Measurements from ENCODE around the gene CACNA1F. TPM values are rescaled to one million over a fixed set of nuclear protein-coding genes. Genes with fewer than 3 reads are reported as not detected.
A peak's percentile ranks its signal among the peaks of the same experiment; 100 is the strongest.

CACNA1F gene
- total RNA-seq, 2 experiments from 2014 or later, result 1.1 to 1.2 TPM

DNA sequence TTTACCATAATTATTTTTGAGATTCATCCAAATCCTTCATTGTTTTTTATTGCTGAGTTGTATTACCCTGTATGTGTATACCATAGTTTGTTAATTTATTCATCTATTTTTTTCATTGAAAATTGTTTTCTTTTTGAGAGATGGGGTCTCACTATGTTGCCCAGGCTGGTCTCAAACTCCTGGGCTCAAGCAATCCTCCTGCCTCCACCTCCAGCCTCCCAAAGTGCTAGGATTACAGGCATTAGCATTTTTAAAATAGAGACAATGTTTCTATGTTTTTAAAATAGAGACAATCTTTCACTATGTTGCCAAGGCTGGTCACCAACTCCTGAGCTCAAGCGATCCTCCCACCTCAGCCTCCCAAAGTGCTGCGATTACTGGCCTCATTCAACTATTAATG lies 72.2 kb downstream of the CACNA1F start:
- peaks cover 16% of the 10 kb centered on the region for H3K4me1 Mint-ChIP-seq (ENCODE audit: low read depth)
- H3K36me3 Mint-ChIP-seq (ENCODE audit: low read depth), result peaks cover 4% of the 10 kb centered on the region
- no peaks in the 10 kb centered on the region for H3K9me3 Mint-ChIP-seq
- intact Hi-C loops (cut with DNase I, micrococcal nuclease), result no loop called here
- TF ChIP-seq, protein P1, sequence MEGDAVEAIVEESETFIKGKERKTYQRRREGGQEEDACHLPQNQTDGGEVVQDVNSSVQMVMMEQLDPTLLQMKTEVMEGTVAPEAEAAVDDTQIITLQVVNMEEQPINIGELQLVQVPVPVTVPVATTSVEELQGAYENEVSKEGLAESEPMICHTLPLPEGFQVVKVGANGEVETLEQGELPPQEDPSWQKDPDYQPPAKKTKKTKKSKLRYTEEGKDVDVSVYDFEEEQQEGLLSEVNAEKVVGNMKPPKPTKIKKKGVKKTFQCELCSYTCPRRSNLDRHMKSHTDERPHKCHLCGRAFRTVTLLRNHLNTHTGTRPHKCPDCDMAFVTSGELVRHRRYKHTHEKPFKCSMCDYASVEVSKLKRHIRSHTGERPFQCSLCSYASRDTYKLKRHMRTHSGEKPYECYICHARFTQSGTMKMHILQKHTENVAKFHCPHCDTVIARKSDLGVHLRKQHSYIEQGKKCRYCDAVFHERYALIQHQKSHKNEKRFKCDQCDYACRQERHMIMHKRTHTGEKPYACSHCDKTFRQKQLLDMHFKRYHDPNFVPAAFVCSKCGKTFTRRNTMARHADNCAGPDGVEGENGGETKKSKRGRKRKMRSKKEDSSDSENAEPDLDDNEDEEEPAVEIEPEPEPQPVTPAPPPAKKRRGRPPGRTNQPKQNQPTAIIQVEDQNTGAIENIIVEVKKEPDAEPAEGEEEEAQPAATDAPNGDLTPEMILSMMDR (IDR thresholded peaks at IDR 0.05), result no peak
- Histone ChIP-seq H3K27ac (ENCODE audit: low read depth in 1 of 2, low read length in 2 of 2) (no peak overlapping the region), H3K9me3 (ENCODE audit: control insufficient read depth in 1 of 2, insufficient read depth in 1 of 2, low read length in 2 of 2) (no peaks in the 10 kb centered on the region), H3K27me3 (ENCODE audit: control insufficient read depth in 1 of 2, insufficient read depth in 2 of 2, low read length in 2 of 2) (no peaks in the 10 kb centered on the region), H3K36me3 (ENCODE audit: insufficient read depth, low read length) (no peaks in the 10 kb centered on the region), H3K4me3 (ENCODE audit: low read length) (no peak overlapping the region), H3K4me1 (ENCODE audit: insufficient read depth, low read length) (peaks cover 29% of the 10 kb centered on the region)
- ChIA-PET POLR2A (no interaction called here), CTCF (no interaction called here)
- no peaks in the 10 kb centered on the region for H3K27me3 Mint-ChIP-seq
- DNase-seq (no peak), ATAC-seq (ENCODE audit: poor library complexity) (no peak)
- H3K27ac Mint-ChIP-seq, result no peak overlapping the region
- no peak overlapping the region for H3K4me3 Mint-ChIP-seq

DNA sequence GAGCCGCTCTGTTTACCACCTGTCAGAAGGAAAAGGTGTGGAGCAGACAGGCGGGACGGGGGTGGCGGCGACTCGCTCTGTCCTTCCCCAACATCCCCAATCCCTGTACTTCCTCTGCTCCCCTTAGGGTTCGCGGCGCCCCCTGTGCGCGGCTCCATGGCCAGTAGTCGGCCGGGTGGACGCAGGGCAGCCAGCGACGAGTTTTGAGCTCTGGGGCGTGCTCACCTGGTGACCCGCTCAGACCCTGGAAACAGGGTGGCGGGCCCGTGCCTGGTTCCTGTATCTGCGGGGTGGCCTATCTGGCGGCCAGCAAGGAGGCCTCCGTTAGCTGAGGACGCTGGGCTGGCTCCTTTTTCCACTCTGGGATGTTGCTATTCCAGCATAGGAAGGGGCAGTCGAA lies 75.9 kb downstream of the CACNA1F start:
- intact Hi-C loops (cut with DNase I, micrococcal nuclease), result no loop called here
- no peak overlapping the region for H3K4me3 ChIP-seq (ENCODE audit: low read length)

DNA sequence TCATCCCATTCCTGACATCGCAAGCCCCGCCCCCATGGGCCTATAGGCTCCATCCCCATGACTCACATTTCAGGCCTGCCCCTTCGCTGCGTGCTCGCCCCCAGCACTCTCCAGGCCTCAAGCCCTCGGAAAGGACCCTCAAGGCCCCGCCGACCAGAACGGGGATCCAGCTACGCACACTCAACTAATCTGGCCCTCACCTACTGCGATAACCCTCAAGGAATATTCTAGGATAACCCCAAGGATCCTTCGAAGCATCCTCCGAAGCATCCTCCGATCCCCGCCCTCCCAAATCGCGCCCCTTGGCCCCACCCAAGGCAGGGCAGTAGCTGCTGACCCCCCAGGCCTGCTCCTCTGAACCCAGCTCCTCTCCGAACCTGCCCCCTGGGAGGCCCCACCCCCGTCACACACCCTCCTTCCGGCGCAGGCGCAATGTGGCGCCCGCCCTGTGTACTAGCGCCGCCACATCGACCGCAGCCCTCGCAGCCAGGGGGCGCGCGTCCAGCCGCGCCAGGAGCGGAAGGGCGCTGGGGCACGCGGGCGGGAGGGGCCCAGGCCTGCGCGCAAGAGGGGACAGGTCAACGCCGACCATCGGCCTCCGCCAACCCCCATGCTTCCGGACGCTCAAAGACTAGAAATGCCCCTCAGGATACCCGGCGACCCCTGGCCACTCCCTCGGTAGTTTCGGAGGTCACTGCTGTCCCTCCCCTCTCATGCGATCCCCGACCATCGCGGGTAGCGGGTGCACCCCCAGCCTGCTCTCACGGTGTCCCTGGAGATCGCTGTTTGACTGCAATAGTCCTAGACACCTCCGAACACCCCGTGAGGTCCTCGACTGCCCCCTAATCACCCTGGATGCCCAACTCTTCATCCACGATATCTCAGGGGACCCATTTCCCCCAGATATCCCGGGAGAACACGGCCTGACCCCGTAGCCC lies 77.0 kb downstream of the CACNA1F start:
- Mint-ChIP-seq H3K36me3 (ENCODE audit: low read depth) (peaks cover 11% of the 10 kb centered on the region), H3K4me1 (ENCODE audit: low read depth) (peaks cover 20% of the 10 kb centered on the region), H3K9me3 (no peaks in the 10 kb centered on the region), H3K27me3 (no peaks in the 10 kb centered on the region), H3K27ac (peak overlapping the region; percentile 99), H3K4me3 (peak overlapping the region; percentile 94)
- DNase-seq (peak; percentile 74 to 92 (median 83)), ATAC-seq (ENCODE audit: poor library complexity) (peak; percentile 91)
- Histone ChIP-seq H3K9me3 (ENCODE audit: control insufficient read depth in 1 of 2, insufficient read depth in 1 of 2, low read length in 2 of 2) (no peaks in the 10 kb centered on the region), H3K4me1 (ENCODE audit: insufficient read depth, low read length) (peaks cover 14% of the 10 kb centered on the region), H3K4me3 (ENCODE audit: low read length) (peak overlapping the region; percentile 61), H3K27me3 (ENCODE audit: control insufficient read depth in 1 of 2, insufficient read depth in 2 of 2, low read length in 2 of 2) (no peaks in the 10 kb centered on the region), H3K27ac (ENCODE audit: low read depth in 1 of 2, low read length in 2 of 2) (peak overlapping the region; percentile 65 to 79), H3K36me3 (ENCODE audit: insufficient read depth, low read length) (no peaks in the 10 kb centered on the region)
- ChIA-PET POLR2A (interaction anchor here (0.7 to 2.9 kb wide), 17 partner anchors 8 to 1924 kb away, joined by 3 to 25 read pairs (median 5); partner anchors contain the start of genes CLCN5, GRIPAP1, HDAC6 and OTUD5), CTCF (interaction anchor here (0.6 to 1.3 kb wide), 10 partner anchors 11 to 113 kb away, joined by 3 to 15 read pairs (median 4); partner anchors contain the start of genes GPKOW, PLP2 and PPP1R3F)
- TF ChIP-seq, protein P1 (IDR thresholded peaks at IDR 0.05), result peak; percentile 61
- intact Hi-C loops (cut with DNase I, micrococcal nuclease), result loop anchor here in 1 of 2 experiments (1.0 kb wide), 1 partner anchor 33 kb away; the partner anchor contains the start of gene GPKOW

More for the DNA sequence above, 75.9 kb downstream of the CACNA1F start:
- Mint-ChIP-seq H3K4me3 (no peak overlapping the region), H3K4me1 (ENCODE audit: low read depth) (peaks cover 20% of the 10 kb centered on the region), H3K27ac (no peak overlapping the region), H3K9me3 (no peaks in the 10 kb centered on the region), H3K27me3 (no peaks in the 10 kb centered on the region), H3K36me3 (ENCODE audit: low read depth) (peaks cover 11% of the 10 kb centered on the region)
- TF ChIP-seq, protein P1 (IDR thresholded peaks at IDR 0.05), result no peak
- CTCF ChIA-PET, result no interaction called here
- Histone ChIP-seq H3K27ac (ENCODE audit: low read depth in 1 of 2, low read length in 2 of 2) (no peak overlapping the region), H3K9me3 (ENCODE audit: control insufficient read depth in 1 of 2, insufficient read depth in 1 of 2, low read length in 2 of 2) (no peaks in the 10 kb centered on the region), H3K4me1 (ENCODE audit: insufficient read depth, low read length) (peaks cover 14% of the 10 kb centered on the region), H3K27me3 (ENCODE audit: control insufficient read depth in 1 of 2, insufficient read depth in 2 of 2, low read length in 2 of 2) (no peaks in the 10 kb centered on the region), H3K36me3 (ENCODE audit: insufficient read depth, low read length) (no peaks in the 10 kb centered on the region)
- POLR2A ChIA-PET, result interaction anchor here (1.6 kb wide), 1 partner anchor 56 kb away, joined by 8 read pairs; no protein-coding TSS in a partner anchor
- no peak for ATAC-seq (ENCODE audit: poor library complexity)
- DNase-seq, result no peak

All from CD4-positive, alpha-beta T cell (primary cell).